ENCODE data around the gene SGPL1. TPM values are rescaled to one million over a fixed set of nuclear protein-coding genes. Genes with fewer than 3 reads are reported as not detected.

Gene SGPL1
- total RNA-seq, 1 donor, result 26.3 TPM

GRCh38 chr10:70773461-70773860 lies 42.3 kb upstream of the SGPL1 start:
- TF ChIP-seq CTCF (IDR thresholded peaks at IDR 0.05; ENCODE audit: insufficient read depth, low read length), result no peak
- no peak for DNase-seq (ENCODE audit: low read depth)

GRCh38 chr10:70773965-70774809 lies 41.6 kb upstream of the SGPL1 start:
- no peak for TF ChIP-seq CTCF (IDR thresholded peaks at IDR 0.05; ENCODE audit: insufficient read depth, low read length)
- H3K4me3 ChIP-seq (ENCODE audit: low read depth, low read length), result no peak overlapping the region
- DNase-seq (ENCODE audit: low read depth), result no peak

More at GRCh38 chr10:70773461-70773860, 42.3 kb upstream of the SGPL1 start:
- H3K4me3 ChIP-seq (ENCODE audit: low read depth, low read length), result no peak overlapping the region

DNA sequence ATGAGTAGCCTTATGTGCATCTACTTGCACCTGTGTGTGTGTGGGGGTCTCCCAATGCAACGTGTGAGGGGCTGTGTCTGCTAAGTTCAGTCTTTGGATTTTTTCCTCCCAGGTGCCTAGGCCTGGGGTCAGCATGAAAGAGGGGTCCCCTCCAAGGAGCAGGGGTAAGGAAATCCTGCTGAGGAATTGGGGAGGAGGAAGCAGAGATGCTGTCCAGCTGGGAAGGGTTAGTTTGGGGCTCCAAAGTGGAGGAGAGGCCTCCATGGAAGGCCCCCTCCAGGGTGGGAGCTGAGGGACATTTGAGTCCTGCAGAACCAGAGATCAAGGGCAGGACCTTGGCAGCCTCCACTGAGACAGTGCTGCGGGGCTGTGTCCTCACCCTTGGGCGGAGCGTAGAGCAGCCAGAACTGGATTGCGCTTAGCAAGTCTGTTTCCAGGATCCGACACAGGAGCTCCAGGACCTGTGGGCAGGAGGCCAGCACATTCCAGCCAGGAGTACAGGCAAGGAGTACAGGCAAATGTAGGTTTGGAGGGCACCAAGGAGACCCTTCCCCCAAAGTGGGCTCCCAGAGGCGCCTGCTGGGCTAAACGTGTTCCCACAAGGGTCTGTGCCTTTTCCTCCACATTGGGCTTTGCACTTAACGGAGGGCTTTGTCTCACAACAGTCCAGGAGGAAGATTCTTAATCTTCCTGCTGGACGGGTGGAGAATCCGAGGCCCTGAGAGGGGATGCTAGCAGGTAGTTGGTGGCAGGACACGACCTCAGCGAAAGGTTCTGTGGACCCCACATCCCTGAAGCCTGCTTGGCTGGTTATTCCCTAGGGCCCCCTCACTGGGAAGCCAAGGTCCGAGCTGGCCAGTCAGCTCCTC lies 40.7 kb upstream of the SGPL1 start:
- no peak for TF ChIP-seq CTCF (IDR thresholded peaks at IDR 0.05; ENCODE audit: insufficient read depth, low read length)
- H3K4me3 ChIP-seq (ENCODE audit: low read depth, low read length), result no peak overlapping the region
- DNase-seq (ENCODE audit: low read depth), result no peak

DNA sequence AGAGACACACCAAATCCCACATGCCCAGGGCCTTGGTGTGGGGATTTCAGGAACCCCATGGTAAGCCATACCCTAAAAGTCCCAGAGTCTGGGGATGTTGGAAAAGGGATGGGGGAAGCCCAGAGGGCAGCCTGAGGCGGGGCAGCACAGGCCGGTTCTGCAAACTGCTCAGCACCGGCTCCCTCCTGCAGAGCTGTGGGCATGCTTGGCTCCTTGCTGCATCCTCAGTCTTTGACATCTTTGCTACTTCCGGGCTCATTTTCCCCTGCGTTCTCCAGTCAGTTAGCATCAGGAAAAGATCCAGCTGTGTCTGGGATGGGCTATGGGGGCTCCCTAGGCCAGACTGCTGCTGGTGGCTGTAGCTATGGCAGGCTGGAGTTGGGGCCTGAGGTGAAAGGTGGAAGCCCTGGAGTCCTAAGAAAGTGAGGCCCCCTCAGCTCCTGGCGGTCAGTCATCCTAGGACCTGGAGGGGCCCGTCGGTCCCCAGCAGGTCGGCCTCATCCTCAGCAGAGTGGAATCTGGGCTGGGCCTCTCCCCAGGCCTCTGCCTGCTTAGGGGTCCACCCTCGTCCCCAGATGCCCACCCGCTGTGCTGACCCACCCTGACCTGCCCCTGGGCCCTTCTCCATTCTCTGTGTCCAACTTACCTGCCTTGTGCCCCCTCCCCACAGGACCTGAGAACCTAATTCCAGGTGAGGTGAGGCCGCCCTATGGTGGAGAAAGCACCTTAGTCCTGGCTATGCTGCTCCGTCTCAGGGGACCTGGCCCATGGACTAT lies 39.9 kb upstream of the SGPL1 start:
- H3K4me3 ChIP-seq (ENCODE audit: low read depth, low read length), result no peak overlapping the region
- DNase-seq (ENCODE audit: low read depth), result no peak

GRCh38 chr10:70776455-70777005 lies 39.2 kb upstream of the SGPL1 start:
- no peak for DNase-seq (ENCODE audit: low read depth)
- no peak overlapping the region for H3K4me3 ChIP-seq (ENCODE audit: low read depth, low read length)
- TF ChIP-seq CTCF (IDR thresholded peaks at IDR 0.05; ENCODE audit: insufficient read depth, low read length), result no peak

More for the DNA sequence above, 39.9 kb upstream of the SGPL1 start:
- TF ChIP-seq CTCF (IDR thresholded peaks at IDR 0.05; ENCODE audit: insufficient read depth, low read length), result no peak
